HG03457 (cell line): ENCODE data around the gene RASSF1.

Source experiments
- ATAC-seq: cut with Tn5 transposase; IDR thresholded peaks from one replicate; pipeline ENCODE4 v1.9.1; 2021; ENCODE audit warnings: moderate number of reproducible peaks; ENCODE audit not compliant: unreplicated experiment

RASSF1 gene

GRCh38 chr3:50365842-50366220 lies 25.2 kb upstream of the RASSF1 start:
- ATAC-seq = no peak

- peak; percentile 61 for ATAC-seq
These were observed 24.6 kb upstream of the RASSF1 start for GRCh38 chr3:50365080-50365841.

GRCh38 chr3:50364573-50365079 lies 24.0 kb upstream of the RASSF1 start:
- ATAC-seq = no peak

- no peak for ATAC-seq
These were observed 19.1 kb upstream of the RASSF1 start for GRCh38 chr3:50359760-50360110.

GRCh38 chr3:50358911-50359759 lies 18.5 kb upstream of the RASSF1 start, which contains the start of gene TMEM115:
TSS of gene TMEM115 (minus strand) at chr3:50359521. CDS start at chr3:50359063, 458 bp downstream.
- peak; percentile 89 for ATAC-seq

- no peak for ATAC-seq
These were observed 17.8 kb upstream of the RASSF1 start for GRCh38 chr3:50358355-50358910.

GRCh38 chr3:50357481-50357880 lies 16.8 kb upstream of the RASSF1 start:
- ATAC-seq = no peak

- no peak for ATAC-seq
These were observed 15.9 kb upstream of the RASSF1 start for GRCh38 chr3:50356553-50356952.

GRCh38 chr3:50355829-50356552 lies 15.4 kb upstream of the RASSF1 start:
- ATAC-seq = no peak

- no peak for ATAC-seq
These were observed 14.2 kb upstream of the RASSF1 start for GRCh38 chr3:50354850-50355249.

GRCh38 chr3:50354186-50354764 lies 13.6 kb upstream of the RASSF1 start:
- no peak for ATAC-seq

GRCh38 chr3:50353245-50354004 lies 12.8 kb upstream of the RASSF1 start:
- no peak for ATAC-seq

- no peak for ATAC-seq
These were observed 12.1 kb upstream of the RASSF1 start for GRCh38 chr3:50352781-50353180.

GRCh38 chr3:50351323-50351697 lies 10.7 kb upstream of the RASSF1 start:
- ATAC-seq = no peak

- ATAC-seq = peak; percentile 68
These were observed 10.1 kb upstream of the RASSF1 start, which contains the start of the genes CYB561D2 and NPRL2 for GRCh38 chr3:50350527-50351322. TSS of gene CYB561D2 (plus strand) at chr3:50350862. CDS start at chr3:50351434, 572 bp downstream. TSS of gene NPRL2 (minus strand) at chr3:50350775. CDS start at chr3:50350652, 123 bp downstream.

GRCh38 chr3:50350213-50350526 lies 9.5 kb upstream of the RASSF1 start:
- no peak for ATAC-seq

- no peak for ATAC-seq
These were observed 6.7 kb upstream of the RASSF1 start for GRCh38 chr3:50347187-50347813.

GRCh38 chr3:50345586-50346234 lies 5.1 kb upstream of the RASSF1 start, which contains the start of gene ZMYND10:
TSS of gene ZMYND10 (minus strand) at chr3:50345732. CDS start at chr3:50345579, 153 bp downstream.
- ATAC-seq = no peak
